Suprapubic skin (tissue), 4 donors: ENCODE data around the gene ACSF2.

Experiments
- CTCF ChIP-seq, 2 donors: fragments of 200-600 bp in 1 of 2; fragments of 450-650 bp in 1 of 2; sonication (generic) in 1 of 2; IDR thresholded peaks; one replicate each; pipeline ENCODE4 v1.5.1; 2016 to 2019; ENCODE audit warnings: antibody characterized with exemption in 2 of 2, mild to moderate bottlenecking in 1 of 2, moderate library complexity in 1 of 2
- EP300 ChIP-seq: sonication (generic); formaldehyde crosslinking; IDR thresholded peaks from one replicate; pipeline ENCODE4 v1.6.1; 2017; ENCODE audit warnings: antibody characterized with exemption
- POLR2A ChIP-seq, 2 donors: fragments of 450-650 bp; IDR thresholded peaks; one replicate each; pipeline ENCODE4 v1.6.1; 2017; ENCODE audit warnings: antibody characterized with exemption in 2 of 2, mild to moderate bottlenecking in 2 of 2, moderate library complexity in 2 of 2
- POLR2AphosphoS5 ChIP-seq, 3 donors: sonication (generic); formaldehyde crosslinking; IDR thresholded peaks; one replicate each; pipeline ENCODE4 v1.6.1; 2017; ENCODE audit warnings: antibody characterized with exemption in 3 of 3

- no peak for TF ChIP-seq POLR2A (IDR thresholded peaks at IDR 0.05)
- TF ChIP-seq POLR2AphosphoS5 (IDR thresholded peaks at IDR 0.05) = no peak
- no peak for TF ChIP-seq CTCF (IDR thresholded peaks at IDR 0.05)
- no peak for TF ChIP-seq EP300
Observed at GRCh38 chr17:50519141-50519834, 93.3 kb downstream of the ACSF2 start.
